Endothelial cell of umbilical vein (primary cell): ENCODE results near the gene CENPB.

Experiments
- FOS ChIP-seq: IDR thresholded peaks from 2 replicates; pipeline ENCODE4 v1.6.1; 2011; ENCODE audit warnings: mild to moderate bottlenecking, low read length, moderate library complexity, borderline replicate concordance; ENCODE audit not compliant: insufficient read depth
- MYC ChIP-seq: IDR thresholded peaks from one replicate; pipeline ENCODE4 v1.6.1; 2011; ENCODE audit warnings: mild to moderate bottlenecking, low read depth, low read length
- POLR2A ChIP-seq: IDR thresholded peaks from 2 replicates; pipeline ENCODE4 v1.6.1; 2012; ENCODE audit warnings: low read depth, mild to moderate bottlenecking, control low read depth, low read length
- POLR2AphosphoS5 ChIP-seq: IDR thresholded peaks from 2 replicates; pipeline ENCODE4 v1.6.1; 2012; ENCODE audit warnings: low read depth, mild to moderate bottlenecking, control low read depth, low read length, moderate library complexity; ENCODE audit not compliant: insufficient read depth
- TF ChIP-seq, protein P1 (sequence below), 2 donors: IDR thresholded peaks; 1 replicate in 1 of 2; 2 replicates in 1 of 2; pipeline ENCODE4 v1.5.1; 2011; ENCODE audit warnings: low read length in 2 of 2, mild to moderate bottlenecking in 2 of 2, moderate library complexity in 2 of 2, control low read depth in 1 of 2, inconsistent platforms in 1 of 2, low read depth in 1 of 2; ENCODE audit not compliant: insufficient read depth in 1 of 2; ENCODE audit errors: extremely low read depth in 1 of 2

DNA sequence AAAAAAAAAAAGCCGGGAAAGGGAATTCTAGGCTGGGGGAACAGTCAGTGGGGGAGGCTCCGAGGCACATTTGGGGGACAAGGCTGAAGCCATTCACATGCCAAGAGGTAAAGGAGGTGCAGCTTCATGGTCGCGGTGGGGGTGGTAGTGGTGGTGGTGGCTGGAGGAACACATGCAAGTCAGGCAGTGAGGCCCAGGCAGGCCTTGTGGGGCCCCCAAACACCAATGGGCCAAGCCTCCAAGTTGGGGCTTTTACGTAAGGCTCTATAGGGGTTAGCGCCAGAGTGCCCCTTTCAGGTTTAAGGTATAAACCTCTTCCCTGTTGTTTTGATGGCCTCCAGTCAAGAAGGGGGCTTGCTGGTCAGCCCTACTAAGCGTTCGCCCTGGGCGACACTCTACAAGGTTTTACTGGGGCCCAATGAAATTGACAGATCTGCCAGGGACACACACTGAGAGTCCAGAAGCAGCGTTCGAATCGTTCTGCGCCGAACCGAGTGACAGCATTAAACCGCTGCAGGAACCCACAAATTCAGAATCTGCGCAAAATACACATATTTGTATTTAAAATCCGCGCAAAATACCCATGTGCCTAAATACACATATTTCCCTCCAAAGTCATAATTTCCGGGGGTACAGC, 33.0 kb upstream of the CENPB start:
- TF ChIP-seq POLR2A (no peak), MYC (no peak), POLR2AphosphoS5 (no peak), FOS (no peak)
- TF ChIP-seq, protein P1, sequence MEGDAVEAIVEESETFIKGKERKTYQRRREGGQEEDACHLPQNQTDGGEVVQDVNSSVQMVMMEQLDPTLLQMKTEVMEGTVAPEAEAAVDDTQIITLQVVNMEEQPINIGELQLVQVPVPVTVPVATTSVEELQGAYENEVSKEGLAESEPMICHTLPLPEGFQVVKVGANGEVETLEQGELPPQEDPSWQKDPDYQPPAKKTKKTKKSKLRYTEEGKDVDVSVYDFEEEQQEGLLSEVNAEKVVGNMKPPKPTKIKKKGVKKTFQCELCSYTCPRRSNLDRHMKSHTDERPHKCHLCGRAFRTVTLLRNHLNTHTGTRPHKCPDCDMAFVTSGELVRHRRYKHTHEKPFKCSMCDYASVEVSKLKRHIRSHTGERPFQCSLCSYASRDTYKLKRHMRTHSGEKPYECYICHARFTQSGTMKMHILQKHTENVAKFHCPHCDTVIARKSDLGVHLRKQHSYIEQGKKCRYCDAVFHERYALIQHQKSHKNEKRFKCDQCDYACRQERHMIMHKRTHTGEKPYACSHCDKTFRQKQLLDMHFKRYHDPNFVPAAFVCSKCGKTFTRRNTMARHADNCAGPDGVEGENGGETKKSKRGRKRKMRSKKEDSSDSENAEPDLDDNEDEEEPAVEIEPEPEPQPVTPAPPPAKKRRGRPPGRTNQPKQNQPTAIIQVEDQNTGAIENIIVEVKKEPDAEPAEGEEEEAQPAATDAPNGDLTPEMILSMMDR (IDR thresholded peaks at IDR 0.05; ENCODE audit: extremely low read depth in 1 of 2, insufficient read depth in 1 of 2, low read depth in 1 of 2, low read length in 2 of 2): no peak
